Esophagus muscularis mucosa (tissue), 3 donors: ENCODE measurements around the gene TMEM179.

Experiments used
- POLR2A ChIP-seq: fragments of 450-650 bp; IDR thresholded peaks from one replicate; pipeline ENCODE4 v1.6.1; 2017; ENCODE audit warnings: antibody characterized with exemption, moderate library complexity, mild to moderate bottlenecking, low read depth
- POLR2AphosphoS5 ChIP-seq, 2 donors: sonication (generic); formaldehyde crosslinking; IDR thresholded peaks; one replicate each; pipeline ENCODE4 v1.6.1; 2017; ENCODE audit warnings: antibody characterized with exemption in 2 of 2
- TF ChIP-seq, protein P1 (sequence below), 3 experiments: fragments of 200-600 bp in 2 of 3; fragments of 450-650 bp in 1 of 3; sonication (generic) in 2 of 3; IDR thresholded peaks; one replicate each; pipeline ENCODE4 v1.5.1; 2017 to 2019; ENCODE audit warnings: antibody characterized with exemption in 3 of 3, mild to moderate bottlenecking in 2 of 3, moderate library complexity in 1 of 3

DNA sequence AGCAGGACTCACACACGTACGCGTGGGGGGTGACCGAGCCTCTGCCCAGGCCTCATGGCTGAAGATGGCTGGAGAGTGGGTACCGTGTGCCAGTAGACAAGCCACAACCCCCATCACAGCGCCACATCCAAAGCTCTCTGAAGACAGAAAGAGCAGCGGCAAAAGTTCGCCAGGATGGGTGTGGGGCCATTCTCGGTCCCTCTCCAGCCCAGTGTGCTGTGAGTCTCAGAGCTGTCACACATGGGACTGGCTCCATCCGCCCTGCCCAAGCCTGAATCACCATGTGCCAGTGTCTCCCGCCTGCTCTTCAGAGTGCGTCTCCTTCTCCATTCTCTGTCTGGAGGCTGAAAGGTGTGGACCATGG is 5.7 kb downstream of the TMEM179 start:
- no peak for TF ChIP-seq POLR2AphosphoS5 (IDR thresholded peaks at IDR 0.05)
- TF ChIP-seq, protein P1, sequence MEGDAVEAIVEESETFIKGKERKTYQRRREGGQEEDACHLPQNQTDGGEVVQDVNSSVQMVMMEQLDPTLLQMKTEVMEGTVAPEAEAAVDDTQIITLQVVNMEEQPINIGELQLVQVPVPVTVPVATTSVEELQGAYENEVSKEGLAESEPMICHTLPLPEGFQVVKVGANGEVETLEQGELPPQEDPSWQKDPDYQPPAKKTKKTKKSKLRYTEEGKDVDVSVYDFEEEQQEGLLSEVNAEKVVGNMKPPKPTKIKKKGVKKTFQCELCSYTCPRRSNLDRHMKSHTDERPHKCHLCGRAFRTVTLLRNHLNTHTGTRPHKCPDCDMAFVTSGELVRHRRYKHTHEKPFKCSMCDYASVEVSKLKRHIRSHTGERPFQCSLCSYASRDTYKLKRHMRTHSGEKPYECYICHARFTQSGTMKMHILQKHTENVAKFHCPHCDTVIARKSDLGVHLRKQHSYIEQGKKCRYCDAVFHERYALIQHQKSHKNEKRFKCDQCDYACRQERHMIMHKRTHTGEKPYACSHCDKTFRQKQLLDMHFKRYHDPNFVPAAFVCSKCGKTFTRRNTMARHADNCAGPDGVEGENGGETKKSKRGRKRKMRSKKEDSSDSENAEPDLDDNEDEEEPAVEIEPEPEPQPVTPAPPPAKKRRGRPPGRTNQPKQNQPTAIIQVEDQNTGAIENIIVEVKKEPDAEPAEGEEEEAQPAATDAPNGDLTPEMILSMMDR (IDR thresholded peaks at IDR 0.05), result no peak
- no peak for TF ChIP-seq POLR2A
